HCT116 (cell line): ENCODE results near the gene SNX2. TPM values are rescaled to one million over a fixed set of nuclear protein-coding genes. Genes with fewer than 3 reads are reported as not detected.

Experiments used
- ATAC-seq: fragments of 200-7000 bp; cut with Tn5 transposase; 2 replicates; pipeline ENCODE4 v1.9.1; 2020; ENCODE audit warnings: mild to moderate bottlenecking, moderate library complexity
- BruUV-seq: library from RNA; stranded (reverse); fragments of 400-500 nt; replicated peaks from 2 replicates; lab custom pipeline; 2021; lab: Mats Ljungman, UMichigan
- CTCF ChIA-PET: fragments of 300-600 bp; sonication (Branson Sonifier 250); formaldehyde crosslinking; loops from one replicate; lab custom pipeline; 2021; ENCODE audit warnings: antibody characterized with exemption; lab: Charles Lee
- POLR2A ChIA-PET: fragments of 300-600, 350-600 bp; sonication (Branson Sonifier 250); formaldehyde crosslinking; loops from one replicate; lab custom pipeline; 2021; ENCODE audit warnings: antibody characterized with exemption; lab: Charles Lee
- RAD21 ChIA-PET, 2 experiments: fragments of 300-600 bp; sonication (Branson Sonifier 250); formaldehyde crosslinking; loops; one replicate each; lab custom pipeline; 2023; ENCODE audit warnings: low total read pairs in 2 of 2; ENCODE audit not compliant: uncharacterized antibody in 2 of 2, unreplicated experiment in 2 of 2, low non-redundant PET in 1 of 2; lab: Charles Lee
- DNase-seq: peaks from one replicate; pipeline ENCODE4 v3.0.0-alpha.2; 2010; ENCODE audit warnings: low read depth, low spot score
- H2AFZ ChIP-seq: fragments of 200-600 bp; shearing (Covaris generic), sonication (generic); 2 replicates; pipeline ENCODE4 v1.6.1; 2017; ENCODE audit warnings: low read depth, mixed run types, mixed read lengths, antibody characterized with exemption, low read length; ENCODE audit not compliant: poor library complexity, severe bottlenecking
- H3K27ac ChIP-seq: 2 replicates; pipeline ENCODE4 v1.5.1; 2012; ENCODE audit warnings: low read depth, low read length
- H3K27me3 ChIP-seq: fragments of 200-600 bp; sonication (generic); 2 replicates; pipeline ENCODE4 v1.6.1; 2016; ENCODE audit warnings: mixed run types, low read length, mixed read lengths; ENCODE audit not compliant: insufficient read depth
- H3K36me3 ChIP-seq, 2 experiments: fragments of 200-500 bp in 1 of 2; fragments of 200-600 bp in 1 of 2; sonication (Bioruptor generic) in 1 of 2; sonication (generic) in 1 of 2; 2 replicates each; pipeline versions ENCODE4 v1.5.1 to v1.6.1; 2014 to 2016; ENCODE audit warnings: low read length in 2 of 2, inconsistent platforms in 1 of 2, mixed read lengths in 1 of 2, mixed run types in 1 of 2; ENCODE audit not compliant: insufficient read depth in 2 of 2, control insufficient read depth in 1 of 2
- H3K4me1 ChIP-seq, 2 experiments: fragments of 200-600 bp in 1 of 2; sonication (generic) in 1 of 2; 2 replicates each; pipeline versions ENCODE4 v1.5.1 to v1.6.1; 2012 to 2017; ENCODE audit warnings: low read length in 2 of 2, inconsistent platforms in 1 of 2, mild to moderate bottlenecking in 1 of 2, mixed read lengths in 1 of 2, mixed run types in 1 of 2, moderate library complexity in 1 of 2; ENCODE audit not compliant: insufficient read depth in 2 of 2, control insufficient read depth in 1 of 2
- H3K4me2 ChIP-seq: fragments of 200-600 bp; sonication (generic); 2 replicates; pipeline ENCODE4 v1.6.1; 2017; ENCODE audit warnings: mixed run types, low read length, mixed read lengths
- H3K4me3 ChIP-seq, 2 experiments: fragments of 200-600 bp in 1 of 2; sonication (generic) in 1 of 2; replicated peaks in 1 of 2; 2 replicates each; pipeline ENCODE4 v1.5.1; 2011 to 2016; ENCODE audit warnings: low read length in 2 of 2, control low read depth in 1 of 2, low read depth in 1 of 2, mild to moderate bottlenecking in 1 of 2, mixed read lengths in 1 of 2, mixed run types in 1 of 2
- H3K79me2 ChIP-seq: fragments of 200-600 bp; sonication (generic); 2 replicates; pipeline ENCODE4 v1.6.1; 2017; ENCODE audit warnings: mild to moderate bottlenecking, mixed run types, low read length, moderate library complexity, mixed read lengths; ENCODE audit not compliant: insufficient read depth
- H3K9ac ChIP-seq: fragments of 200-600 bp; sonication (generic); 2 replicates; pipeline ENCODE4 v1.6.1; 2016; ENCODE audit warnings: low read length, mixed read lengths
- H3K9me2 ChIP-seq: fragments of 200-600 bp; sonication (generic), shearing (Covaris generic); 2 replicates; pipeline ENCODE4 v1.6.1; 2017; ENCODE audit warnings: mixed run types, mild to moderate bottlenecking, moderate library complexity; ENCODE audit not compliant: insufficient read depth
- H3K9me3 ChIP-seq, 2 experiments: fragments of 200-500 bp in 1 of 2; fragments of 200-600 bp in 1 of 2; sonication (Bioruptor generic) in 1 of 2; sonication (generic) in 1 of 2; 2 replicates each; pipeline ENCODE4 v1.6.1; 2014 to 2017; ENCODE audit warnings: low read length in 2 of 2, mixed read lengths in 2 of 2, inconsistent platforms in 1 of 2, low read depth in 1 of 2, mild to moderate bottlenecking in 1 of 2, mixed run types in 1 of 2, moderate library complexity in 1 of 2; ENCODE audit not compliant: control insufficient read depth in 1 of 2, insufficient read depth in 1 of 2
- H4K20me1 ChIP-seq: fragments of 200-600 bp; sonication (generic), shearing (Covaris generic); 2 replicates; pipeline ENCODE4 v1.6.1; 2017; ENCODE audit warnings: mixed run types, mild to moderate bottlenecking, moderate library complexity; ENCODE audit not compliant: insufficient read depth
- CBX3 ChIP-seq: IDR thresholded peaks from 2 replicates; pipeline ENCODE4 v1.6.1; 2012; ENCODE audit warnings: low read depth
- ELF1 ChIP-seq: IDR thresholded peaks from 2 replicates; pipeline ENCODE4 v1.6.1; 2012; ENCODE audit warnings: low read depth, borderline replicate concordance
- EZH2 ChIP-seq: fragments of 200-600 bp; sonication (generic); IDR thresholded peaks from 2 replicates; pipeline ENCODE4 v1.6.1; 2017; ENCODE audit warnings: antibody characterized with exemption, mixed run types
- MAX ChIP-seq: IDR thresholded peaks from 2 replicates; pipeline ENCODE4 v1.6.1; 2012
- POLR2A ChIP-seq: IDR thresholded peaks from 2 replicates; pipeline ENCODE4 v1.7.0; 2011; ENCODE audit warnings: borderline replicate concordance; ENCODE audit not compliant: insufficient read depth, insufficient read length; ENCODE audit errors: extremely low read depth
- RAD21 ChIP-seq: IDR thresholded peaks from 2 replicates; pipeline ENCODE4 v1.6.1; 2012; ENCODE audit warnings: low read depth, mild to moderate bottlenecking
- SRF ChIP-seq: IDR thresholded peaks from 2 replicates; pipeline ENCODE4 v1.6.1; 2012; ENCODE audit warnings: low read depth
- YY1 ChIP-seq: IDR thresholded peaks from 2 replicates; pipeline ENCODE4 v1.6.1; 2011; ENCODE audit warnings: low read length, low read depth, moderate library complexity, mild to moderate bottlenecking; ENCODE audit not compliant: insufficient replicate concordance; ENCODE audit errors: extremely low read depth
- ZNF274 ChIP-seq: fragments of 200-500 bp; sonication (Bioruptor generic); IDR thresholded peaks from 2 replicates; pipeline ENCODE4 v1.6.1; 2014; ENCODE audit warnings: mild to moderate bottlenecking, low read depth, low read length, inconsistent platforms
- intact Hi-C: fragments of 100-400 bp; cut with micrococcal nuclease; formaldehyde crosslinking; loops from 2 replicates; pipeline ENCODE4 v1.10.0; 2022
- total RNA-seq: library from RNA; stranded (reverse); gene quantifications from one replicate; pipeline ENCODE4 v1.2.1, GENCODE V29; 2021; ENCODE audit not compliant: unreplicated experiment
- TF ChIP-seq, protein P1 (sequence below): IDR thresholded peaks from 2 replicates; pipeline ENCODE4 v1.6.1; 2012; ENCODE audit warnings: low read depth

The SNX2 gene
- total RNA-seq, 1 experiment from 2014 or later, result 57.7 TPM

DNA sequence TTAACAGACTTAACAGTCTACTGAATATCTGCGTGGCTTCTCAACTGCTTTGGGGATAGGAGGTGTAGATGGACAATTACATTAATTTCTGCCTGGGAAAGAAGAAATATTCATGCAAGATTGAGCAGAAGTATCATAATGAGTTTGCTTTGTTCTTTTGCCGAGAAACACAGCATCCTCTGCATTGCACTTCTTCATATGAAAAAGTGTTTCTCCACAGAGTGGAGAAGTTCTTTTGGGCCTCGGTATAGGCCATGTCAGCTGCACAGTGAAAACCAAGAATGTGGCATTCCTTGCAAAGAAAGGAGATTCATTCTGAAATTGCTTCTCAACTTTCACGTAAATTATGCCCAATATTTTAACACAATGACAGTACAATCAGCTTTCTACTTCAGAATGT is 17.6 kb upstream of the SNX2 start:
- Histone ChIP-seq H3K4me2 (no peak overlapping the region), H4K20me1 (no peaks in the 10 kb centered on the region), H3K36me3 (no peaks in the 10 kb centered on the region), H2AFZ (no peak overlapping the region), H3K27me3 (no peaks in the 10 kb centered on the region), H3K4me1 (no peaks in the 10 kb centered on the region), H3K79me2 (no peaks in the 10 kb centered on the region), H3K27ac (no peak overlapping the region), H3K9ac (no peak overlapping the region), H3K4me3 (no peak overlapping the region), H3K9me3 (no peaks in the 10 kb centered on the region), H3K9me2 (no peaks in the 10 kb centered on the region)
- no TSS peak for BruUV-seq
- POLR2A ChIA-PET, result no interaction called here
- RAD21 ChIA-PET, result no interaction called here
- ATAC-seq, result no peak
- intact Hi-C loops, result no loop called here
- DNase-seq, result no peak
- CTCF ChIA-PET, result no interaction called here
- TF ChIP-seq EZH2 (no peak), RAD21 (no peak), MAX (no peak), SRF (no peak), CBX3 (no peak), POLR2A (no peak), YY1 (no peak), ZNF274 (no peak), ELF1 (no peak)
- TF ChIP-seq, protein P1, sequence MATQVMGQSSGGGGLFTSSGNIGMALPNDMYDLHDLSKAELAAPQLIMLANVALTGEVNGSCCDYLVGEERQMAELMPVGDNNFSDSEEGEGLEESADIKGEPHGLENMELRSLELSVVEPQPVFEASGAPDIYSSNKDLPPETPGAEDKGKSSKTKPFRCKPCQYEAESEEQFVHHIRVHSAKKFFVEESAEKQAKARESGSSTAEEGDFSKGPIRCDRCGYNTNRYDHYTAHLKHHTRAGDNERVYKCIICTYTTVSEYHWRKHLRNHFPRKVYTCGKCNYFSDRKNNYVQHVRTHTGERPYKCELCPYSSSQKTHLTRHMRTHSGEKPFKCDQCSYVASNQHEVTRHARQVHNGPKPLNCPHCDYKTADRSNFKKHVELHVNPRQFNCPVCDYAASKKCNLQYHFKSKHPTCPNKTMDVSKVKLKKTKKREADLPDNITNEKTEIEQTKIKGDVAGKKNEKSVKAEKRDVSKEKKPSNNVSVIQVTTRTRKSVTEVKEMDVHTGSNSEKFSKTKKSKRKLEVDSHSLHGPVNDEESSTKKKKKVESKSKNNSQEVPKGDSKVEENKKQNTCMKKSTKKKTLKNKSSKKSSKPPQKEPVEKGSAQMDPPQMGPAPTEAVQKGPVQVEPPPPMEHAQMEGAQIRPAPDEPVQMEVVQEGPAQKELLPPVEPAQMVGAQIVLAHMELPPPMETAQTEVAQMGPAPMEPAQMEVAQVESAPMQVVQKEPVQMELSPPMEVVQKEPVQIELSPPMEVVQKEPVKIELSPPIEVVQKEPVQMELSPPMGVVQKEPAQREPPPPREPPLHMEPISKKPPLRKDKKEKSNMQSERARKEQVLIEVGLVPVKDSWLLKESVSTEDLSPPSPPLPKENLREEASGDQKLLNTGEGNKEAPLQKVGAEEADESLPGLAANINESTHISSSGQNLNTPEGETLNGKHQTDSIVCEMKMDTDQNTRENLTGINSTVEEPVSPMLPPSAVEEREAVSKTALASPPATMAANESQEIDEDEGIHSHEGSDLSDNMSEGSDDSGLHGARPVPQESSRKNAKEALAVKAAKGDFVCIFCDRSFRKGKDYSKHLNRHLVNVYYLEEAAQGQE, result no peak
